H1 (cell line): ENCODE results near the gene KCNIP2. TPM values are rescaled to one million over a fixed set of nuclear protein-coding genes. Genes with fewer than 3 reads are reported as not detected.

Experiments
- CTCF ChIA-PET: fragments of 300-600 bp; sonication (Branson Sonifier 250); formaldehyde crosslinking; loops from one replicate; lab custom pipeline; 2021; ENCODE audit not compliant: partially characterized antibody; lab: Charles Lee
- POLR2A ChIA-PET: fragments of 300-600 bp; sonication (Branson Sonifier 250); formaldehyde crosslinking; loops from one replicate; lab custom pipeline; 2021; ENCODE audit warnings: inconsistent platforms; ENCODE audit not compliant: partially characterized antibody; lab: Charles Lee
- DNase-seq, 2 experiments: peaks; one replicate each; pipeline versions ENCODE4 v3.0.0 to v3.0.0-alpha.2; 2010 to 2022; ENCODE audit warnings: low spot score in 2 of 2, low read depth in 1 of 2, mixed read lengths in 1 of 2
- FAIRE-seq: peaks from 2 replicates; lab custom pipeline; 2011; peaks lifted over from hg19 to GRCh38; lab: Jason Lieb, UNC
- H2AFZ ChIP-seq: 2 replicates; pipeline ENCODE4 v1.8.1; 2012; ENCODE audit warnings: low read length, inconsistent platforms
- H2AK5ac ChIP-seq: 2 replicates; pipeline ENCODE4 v1.6.1; 2013; ENCODE audit warnings: low read depth, low read length
- H2BK120ac ChIP-seq: replicated peaks from 2 replicates; pipeline ENCODE3; 2013; ENCODE audit warnings: low read depth, low read length, inconsistent platforms
- H2BK12ac ChIP-seq: 2 replicates; pipeline ENCODE4 v1.6.1; 2013; ENCODE audit warnings: low read depth, low read length
- H2BK15ac ChIP-seq: 2 replicates; pipeline ENCODE4 v1.6.1; 2013; ENCODE audit warnings: low read length
- H2BK20ac ChIP-seq: 2 replicates; pipeline ENCODE4 v1.6.1; 2013; ENCODE audit warnings: low read length
- H2BK5ac ChIP-seq: 2 replicates; pipeline ENCODE4 v1.6.1; 2013; ENCODE audit warnings: low read depth, low read length
- H3K14ac ChIP-seq: 2 replicates; pipeline ENCODE4 v1.6.1; 2013; ENCODE audit warnings: inconsistent platforms; ENCODE audit not compliant: insufficient read length
- H3K18ac ChIP-seq: 2 replicates; pipeline ENCODE4 v1.6.1; 2013; ENCODE audit warnings: low read length; ENCODE audit errors: extremely low read depth
- H3K23ac ChIP-seq: 2 replicates; pipeline ENCODE4 v1.6.1; 2013; ENCODE audit warnings: inconsistent platforms; ENCODE audit not compliant: insufficient read length
- H3K23me2 ChIP-seq: 2 replicates; pipeline ENCODE4 v1.6.1; 2013; ENCODE audit warnings: low read depth, low read length
- H3K27ac ChIP-seq: 2 replicates; pipeline ENCODE4 v1.6.1; 2011; ENCODE audit warnings: low read depth, low read length, inconsistent platforms
- H3K27me3 ChIP-seq, 4 experiments: replicated peaks in 1 of 4; 1 replicate in 1 of 4; 2 replicates in 3 of 4; pipeline versions ENCODE4 v1.6.1 to v1.8.1; 2011 to 2013; ENCODE audit warnings: low read length in 3 of 4, mild to moderate bottlenecking in 3 of 4, inconsistent platforms in 2 of 4, mixed read lengths in 2 of 4, moderate library complexity in 1 of 4; ENCODE audit not compliant: control insufficient read depth in 3 of 4, insufficient read depth in 3 of 4; ENCODE audit errors: extremely low read depth in 1 of 4
- H3K36me3 ChIP-seq, 4 experiments: 2 replicates each; pipeline versions ENCODE4 v1.6.1 to v1.8.1; 2011 to 2013; ENCODE audit warnings: mild to moderate bottlenecking in 4 of 4, low read length in 3 of 4, moderate library complexity in 2 of 4, control low read depth in 1 of 4, inconsistent platforms in 1 of 4; ENCODE audit not compliant: insufficient read depth in 4 of 4, control insufficient read depth in 2 of 4
- H3K4ac ChIP-seq: replicated peaks from 2 replicates; pipeline ENCODE3; 2013; ENCODE audit warnings: low read length, low read depth, mixed read lengths, inconsistent platforms; ENCODE audit not compliant: insufficient read length
- H3K4me1 ChIP-seq, 4 experiments: replicated peaks in 1 of 4; 1 replicate in 1 of 4; 2 replicates in 3 of 4; pipeline versions ENCODE4 v1.6.1 to v1.8.1; 2011 to 2013; ENCODE audit warnings: low read length in 3 of 4, inconsistent platforms in 2 of 4, mixed read lengths in 1 of 4; ENCODE audit not compliant: insufficient read depth in 4 of 4, control insufficient read depth in 3 of 4
- H3K4me2 ChIP-seq, 2 experiments: 2 replicates each; pipeline versions ENCODE4 v1.6.1 to v1.8.1; 2011 to 2013; ENCODE audit warnings: low read depth in 2 of 2, low read length in 2 of 2, control low read depth in 1 of 2, inconsistent platforms in 1 of 2, mild to moderate bottlenecking in 1 of 2; ENCODE audit not compliant: insufficient read depth in 1 of 2
- H3K4me3 ChIP-seq, 4 experiments: fragments of 200-600, 300-600 bp in 1 of 4; sonication (generic), shearing (Covaris generic), sonication (Bioruptor Twin) in 1 of 4; 2 replicates each; pipeline versions ENCODE4 v1.5.1 to v1.8.1; 2011 to 2016; ENCODE audit warnings: low read length in 4 of 4, low read depth in 3 of 4, control low read depth in 2 of 4, inconsistent platforms in 2 of 4, mild to moderate bottlenecking in 2 of 4, mixed read lengths in 1 of 4, moderate library complexity in 1 of 4; ENCODE audit not compliant: insufficient read depth in 2 of 4; ENCODE audit errors: extremely low read depth in 1 of 4
- H3K56ac ChIP-seq: replicated peaks from 2 replicates; pipeline ENCODE3; 2013; ENCODE audit warnings: low read depth, mild to moderate bottlenecking, mixed read lengths, low read length, inconsistent platforms; ENCODE audit not compliant: insufficient read length
- H3K79me1 ChIP-seq: 2 replicates; pipeline ENCODE4 v1.6.1; 2013; ENCODE audit warnings: low read depth, low read length, control low read depth
- H3K79me2 ChIP-seq, 2 experiments: 2 replicates each; pipeline versions ENCODE4 v1.6.1 to v1.8.1; 2012 to 2013; ENCODE audit warnings: low read length in 2 of 2, mild to moderate bottlenecking in 2 of 2, inconsistent platforms in 1 of 2; ENCODE audit not compliant: insufficient read depth in 2 of 2, control insufficient read depth in 1 of 2
- H3K9ac ChIP-seq, 4 experiments: replicated peaks in 1 of 4; 1 replicate in 1 of 4; 2 replicates in 3 of 4; pipeline versions ENCODE4 v1.6.1 to v1.8.1; 2011 to 2013; ENCODE audit warnings: low read depth in 3 of 4, low read length in 3 of 4, control low read depth in 2 of 4, mild to moderate bottlenecking in 2 of 4, moderate library complexity in 2 of 4, inconsistent platforms in 1 of 4; ENCODE audit errors: extremely low read depth in 1 of 4
- H3K9me3 ChIP-seq, 2 experiments: 2 replicates each; pipeline versions ENCODE4 v1.6.1 to v1.8.1; 2012 to 2013; ENCODE audit warnings: mild to moderate bottlenecking in 2 of 2, moderate library complexity in 2 of 2, control low read depth in 1 of 2, inconsistent platforms in 1 of 2, low read depth in 1 of 2, low read length in 1 of 2, mixed read lengths in 1 of 2; ENCODE audit not compliant: insufficient read depth in 2 of 2
- H4K20me1 ChIP-seq, 2 experiments: replicated peaks in 1 of 2; 2 replicates each; pipeline versions ENCODE3 to v1.8.1; 2011 to 2013; ENCODE audit warnings: inconsistent platforms in 2 of 2, low read length in 2 of 2, mild to moderate bottlenecking in 1 of 2; ENCODE audit not compliant: insufficient read depth in 2 of 2, control insufficient read depth in 1 of 2
- H4K5ac ChIP-seq: 2 replicates; pipeline ENCODE4 v1.6.1; 2013; ENCODE audit warnings: low read length, low read depth, mixed read lengths, inconsistent platforms; ENCODE audit not compliant: insufficient read length
- H4K8ac ChIP-seq: 2 replicates; pipeline ENCODE4 v1.8.0; 2013; ENCODE audit warnings: mild to moderate bottlenecking, moderate library complexity, low read length, inconsistent platforms; ENCODE audit not compliant: insufficient read depth; ENCODE audit errors: extremely low read depth
- H4K91ac ChIP-seq: replicated peaks from 2 replicates; pipeline ENCODE3; 2013; ENCODE audit warnings: low read length, mixed read lengths, inconsistent platforms; ENCODE audit not compliant: insufficient read length
- CREB1 ChIP-seq: IDR thresholded peaks from 2 replicates; pipeline ENCODE4 v1.6.1; 2012; ENCODE audit warnings: inconsistent platforms
- RAD21 ChIP-seq, 2 experiments: IDR thresholded peaks in 1 of 2; conservative IDR thresholded peaks in 1 of 2; 2 replicates each; pipeline ENCODE4 v1.6.1; 2011; ENCODE audit warnings: low read depth in 2 of 2, low read length in 2 of 2, improper control_type of control experiment in 1 of 2, inconsistent platforms in 1 of 2, mild to moderate bottlenecking in 1 of 2, moderate library complexity in 1 of 2
- SIN3A ChIP-seq, 2 experiments: IDR thresholded peaks in 1 of 2; conservative IDR thresholded peaks in 1 of 2; 2 replicates each; pipeline ENCODE4 v1.6.1; 2011 to 2012; ENCODE audit warnings: low read length in 2 of 2, improper control_type of control experiment in 1 of 2, low read depth in 1 of 2, mild to moderate bottlenecking in 1 of 2
- ZNF274 ChIP-seq: IDR thresholded peaks from 2 replicates; pipeline ENCODE4 v1.7.0; 2012; ENCODE audit warnings: low read length, borderline replicate concordance; ENCODE audit errors: extremely low read depth
- WGBS, 2 experiments: shearing (Covaris generic) in 1 of 2; methylation state at CpG; one replicate each; pipeline versions ENCODE4 v1.1.6 to v1.1.7; 2013 to 2015; ENCODE audit warnings: low lambda C conversion rate in 2 of 2, mixed read lengths in 2 of 2, inconsistent platforms in 1 of 2, low coverage in 1 of 2, missing lambda C conversion rate in 1 of 2; ENCODE audit not compliant: insufficient replicate concordance in 2 of 2, insufficient coverage in 1 of 2, insufficient read length in 1 of 2; ENCODE audit errors: extremely low coverage in 1 of 2, missing lambda C conversion rate in 1 of 2; 5-methylcytosine and 5-hydroxymethylcytosine counted together
- polyA plus RNA-seq, 7 experiments: library from polyadenylated mRNA; depleted of rRNA in 3 of 7; stranded (reverse) in 5 of 7; unstranded in 2 of 7; fragments of >200 nt in 5 of 7; fragments of 200-250 nt in 2 of 7; gene quantifications; 1 replicate in 5 of 7; 2 replicates in 1 of 7; 4 replicates in 1 of 7; pipeline versions ENCODE4 v1.2.1 to v1.2.3, GENCODE V29; 2011 to 2013; ENCODE audit warnings: missing spikeins in 2 of 7, mixed read lengths in 2 of 7
- total RNA-seq: library from RNA; stranded (reverse); fragmentation: NEBNext Ultra II Directional; extraction: Animal tissue kit (Norgen Biotek cat#: 25700); gene quantifications from 2 replicates; pipeline ENCODE4 v1.2.1, GENCODE V29; 2021
- TF ChIP-seq, protein P1 (sequence below), 3 experiments: IDR thresholded peaks; 1 replicate in 2 of 3; 2 replicates in 1 of 3; pipeline versions ENCODE4 v1.5.1 to v1.6.1; 2011; ENCODE audit warnings: low read length in 3 of 3, mild to moderate bottlenecking in 3 of 3, inconsistent platforms in 2 of 3, low read depth in 1 of 3, moderate library complexity in 1 of 3; ENCODE audit not compliant: insufficient read depth in 1 of 3; ENCODE audit errors: control extremely low read depth in 1 of 3

Gene KCNIP2
- total and polyA plus RNA-seq, 2 of the 8 experiments (the other 6 are each of a cell fraction or from before 2014, with no cell fraction given) = 2.7 to 6.0 TPM

DNA sequence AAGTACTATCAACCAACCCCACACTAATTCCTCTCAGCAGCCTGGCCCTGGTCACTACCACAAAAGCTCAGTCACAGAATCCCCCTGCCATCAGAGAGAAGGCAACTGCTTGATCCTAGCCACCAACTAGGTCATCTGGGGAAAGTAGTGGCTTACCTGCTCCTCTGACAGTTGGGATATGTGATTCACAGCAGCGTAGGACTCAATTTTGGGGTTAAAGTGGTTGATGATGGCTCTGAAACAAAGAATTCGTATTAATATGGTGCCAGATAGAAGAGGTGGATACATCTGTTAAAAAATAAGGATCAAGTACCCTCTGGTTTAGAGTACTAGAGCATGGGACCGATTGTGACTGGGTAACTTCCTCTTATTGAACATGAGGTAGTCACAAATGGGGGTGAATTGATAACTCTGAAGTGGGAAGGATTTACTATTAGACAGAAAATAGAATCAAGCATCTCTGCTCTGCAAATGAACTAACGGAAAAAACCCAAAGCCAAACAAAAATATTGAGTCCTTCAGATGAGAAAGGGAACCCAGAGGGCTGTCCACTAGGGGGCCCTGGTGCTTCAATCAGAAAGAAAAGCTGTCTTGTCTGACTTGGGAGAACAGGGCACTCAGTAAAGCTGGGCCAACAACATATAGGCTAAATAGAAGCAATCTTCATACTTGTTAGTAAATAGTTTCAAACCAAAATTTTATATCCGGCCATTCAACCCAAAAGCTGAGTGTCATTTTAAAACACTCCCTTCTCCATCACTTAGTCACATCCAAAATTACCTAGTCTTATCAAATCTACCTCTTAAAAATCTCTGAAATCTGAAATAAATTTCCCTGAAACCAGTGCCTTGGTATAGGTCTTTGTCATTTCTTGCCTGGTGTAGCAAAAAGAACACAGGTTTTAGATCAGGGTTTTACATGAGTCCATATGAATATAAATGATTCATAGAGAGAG lies 45.9 kb upstream of the KCNIP2 start:
- POLR2A ChIA-PET = interaction anchor here (2.8 kb wide), 1 partner anchor 120 kb away, joined by 12 read pairs; no protein-coding TSS in a partner anchor
- H2BK120ac ChIP-seq = no peak overlapping the region
- no peak for TF ChIP-seq CREB1
- TF ChIP-seq, protein P1, sequence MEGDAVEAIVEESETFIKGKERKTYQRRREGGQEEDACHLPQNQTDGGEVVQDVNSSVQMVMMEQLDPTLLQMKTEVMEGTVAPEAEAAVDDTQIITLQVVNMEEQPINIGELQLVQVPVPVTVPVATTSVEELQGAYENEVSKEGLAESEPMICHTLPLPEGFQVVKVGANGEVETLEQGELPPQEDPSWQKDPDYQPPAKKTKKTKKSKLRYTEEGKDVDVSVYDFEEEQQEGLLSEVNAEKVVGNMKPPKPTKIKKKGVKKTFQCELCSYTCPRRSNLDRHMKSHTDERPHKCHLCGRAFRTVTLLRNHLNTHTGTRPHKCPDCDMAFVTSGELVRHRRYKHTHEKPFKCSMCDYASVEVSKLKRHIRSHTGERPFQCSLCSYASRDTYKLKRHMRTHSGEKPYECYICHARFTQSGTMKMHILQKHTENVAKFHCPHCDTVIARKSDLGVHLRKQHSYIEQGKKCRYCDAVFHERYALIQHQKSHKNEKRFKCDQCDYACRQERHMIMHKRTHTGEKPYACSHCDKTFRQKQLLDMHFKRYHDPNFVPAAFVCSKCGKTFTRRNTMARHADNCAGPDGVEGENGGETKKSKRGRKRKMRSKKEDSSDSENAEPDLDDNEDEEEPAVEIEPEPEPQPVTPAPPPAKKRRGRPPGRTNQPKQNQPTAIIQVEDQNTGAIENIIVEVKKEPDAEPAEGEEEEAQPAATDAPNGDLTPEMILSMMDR (IDR thresholded peaks at IDR 0.05; ENCODE audit: control extremely low read depth in 1 of 3, insufficient read depth in 1 of 3, low read depth in 1 of 3, low read length in 3 of 3) = peak; percentile 26 to 90 (median 81)
- no peak for TF ChIP-seq SIN3A (conservative IDR thresholded peaks at IDR 0.05 in 1 of 2, IDR thresholded peaks at IDR 0.05 in 1 of 2; ENCODE audit: low read depth in 1 of 2, low read length in 2 of 2)
- TF ChIP-seq ZNF274 = no peak
- TF ChIP-seq RAD21 (IDR thresholded peaks at IDR 0.05 in 1 of 2, conservative IDR thresholded peaks at IDR 0.05 in 1 of 2; ENCODE audit: low read depth in 2 of 2, low read length in 2 of 2) = peak; percentile 86 to 94

More for the DNA sequence above, 45.9 kb upstream of the KCNIP2 start:
- Histone ChIP-seq H3K56ac (no peak overlapping the region), H4K8ac (no peak overlapping the region), H3K4me3 (no peak overlapping the region), H2BK15ac (no peak overlapping the region), H3K9ac (no peak overlapping the region), H3K9me3 (no peaks in the 10 kb centered on the region), H3K23ac (no peak overlapping the region), H3K79me1 (no peaks in the 10 kb centered on the region), H3K23me2 (no peaks in the 10 kb centered on the region), H3K79me2 (no peaks in the 10 kb centered on the region), H3K27me3 (no peaks in the 10 kb centered on the region), H3K36me3 (no peaks in the 10 kb centered on the region), H3K18ac (no peak overlapping the region), H2AK5ac (no peak overlapping the region), H2AFZ (no peak overlapping the region), H2BK20ac (no peak overlapping the region), H3K4ac (no peak overlapping the region), H2BK5ac (no peak overlapping the region), H4K5ac (no peak overlapping the region), H3K27ac (no peak overlapping the region), H4K91ac (no peak overlapping the region), H4K20me1 (no peaks in the 10 kb centered on the region), H3K14ac (no peak overlapping the region), H3K4me1 (no peaks in the 10 kb centered on the region), H2BK12ac (no peak overlapping the region), H3K4me2 (no peak overlapping the region)
- CTCF ChIA-PET = interaction anchor here (0.6 to 16.8 kb wide), 44 partner anchors 7 to 212 kb away, joined by 3 to 210 read pairs (median 4); partner anchors contain the start of gene KCNIP2
- WGBS, 2 experiments = 55% methylated on average over 5 of the region's 5 CpGs; no CpG with 5 or more reads in 1 of the 2 experiments
- DNase-seq (peak; percentile 43 to 85), FAIRE-seq (peak; percentile 63)
